Measurements from ENCODE around the gene TMEM179.

The TMEM179 gene

GRCh38 chr14:104596927-104597351 lies 7.6 kb downstream of the TMEM179 start:
- no peak overlapping the region for H3K27ac Mint-ChIP-seq
- ATAC-seq (no peak), DNase-seq (no peak)
- H3K27me3 Mint-ChIP-seq = peaks cover 19% of the 10 kb centered on the region
- no peak overlapping the region for H3K4me3 Mint-ChIP-seq
- no peaks in the 10 kb centered on the region for H3K9me3 Mint-ChIP-seq
- no peaks in the 10 kb centered on the region for H3K4me1 Mint-ChIP-seq

- Mint-ChIP-seq H3K4me1 (no peaks in the 10 kb centered on the region), H3K27me3 (peaks cover 17% of the 10 kb centered on the region), H3K27ac (no peak overlapping the region), H3K9me3 (no peaks in the 10 kb centered on the region), H3K4me3 (no peak overlapping the region)
- no peak for DNase-seq
- ATAC-seq = no peak
Observed at GRCh38 chr14:104596451-104596918, 8.1 kb downstream of the TMEM179 start.

GRCh38 chr14:104595911-104596450 lies 8.6 kb downstream of the TMEM179 start:
- Mint-ChIP-seq H3K27me3 (peaks cover 17% of the 10 kb centered on the region), H3K4me1 (no peaks in the 10 kb centered on the region), H3K27ac (no peak overlapping the region), H3K9me3 (no peaks in the 10 kb centered on the region), H3K4me3 (no peak overlapping the region)
- DNase-seq (no peak), ATAC-seq (no peak)

- no peaks in the 10 kb centered on the region for H3K4me1 Mint-ChIP-seq
- H3K4me3 Mint-ChIP-seq = no peak overlapping the region
- H3K27ac Mint-ChIP-seq = no peak overlapping the region
- ATAC-seq (no peak), DNase-seq (no peak)
- no peaks in the 10 kb centered on the region for H3K9me3 Mint-ChIP-seq
- H3K27me3 Mint-ChIP-seq = peaks cover 10% of the 10 kb centered on the region
Observed at GRCh38 chr14:104595116-104595675, 9.4 kb downstream of the TMEM179 start.

- H3K27me3 Mint-ChIP-seq = peaks cover 3% of the 10 kb centered on the region
- no peak for ATAC-seq
- H3K4me3 Mint-ChIP-seq = no peak overlapping the region
- no peaks in the 10 kb centered on the region for H3K9me3 Mint-ChIP-seq
- H3K4me1 Mint-ChIP-seq = no peaks in the 10 kb centered on the region
- DNase-seq = no peak
- H3K27ac Mint-ChIP-seq = no peak overlapping the region
Observed at GRCh38 chr14:104594310-104595046, 10.1 kb downstream of the TMEM179 start.

- DNase-seq (no peak), ATAC-seq (no peak)
- H3K4me3 Mint-ChIP-seq = no peak overlapping the region
- no peaks in the 10 kb centered on the region for H3K27me3 Mint-ChIP-seq
- H3K9me3 Mint-ChIP-seq = no peaks in the 10 kb centered on the region
- H3K27ac Mint-ChIP-seq = no peak overlapping the region
- no peaks in the 10 kb centered on the region for H3K4me1 Mint-ChIP-seq
Observed at GRCh38 chr14:104593710-104594136, 10.8 kb downstream of the TMEM179 start.

- no peaks in the 10 kb centered on the region for H3K4me1 Mint-ChIP-seq
- no peak overlapping the region for H3K4me3 Mint-ChIP-seq
- ATAC-seq (no peak), DNase-seq (no peak)
- no peaks in the 10 kb centered on the region for H3K27me3 Mint-ChIP-seq
- no peak overlapping the region for H3K27ac Mint-ChIP-seq
- H3K9me3 Mint-ChIP-seq = no peaks in the 10 kb centered on the region
Observed at GRCh38 chr14:104593241-104593701, 11.3 kb downstream of the TMEM179 start.

GRCh38 chr14:104592785-104593184 lies 11.8 kb downstream of the TMEM179 start:
- no peaks in the 10 kb centered on the region for H3K9me3 Mint-ChIP-seq
- no peaks in the 10 kb centered on the region for H3K27me3 Mint-ChIP-seq
- ATAC-seq (no peak), DNase-seq (no peak)
- no peak overlapping the region for H3K27ac Mint-ChIP-seq
- H3K4me3 Mint-ChIP-seq = no peak overlapping the region
- H3K4me1 Mint-ChIP-seq = no peaks in the 10 kb centered on the region

GRCh38 chr14:104592292-104592672 lies 12.3 kb downstream of the TMEM179 start:
- ATAC-seq = no peak
- H3K4me3 Mint-ChIP-seq = no peak overlapping the region
- no peak overlapping the region for H3K27ac Mint-ChIP-seq
- H3K27me3 Mint-ChIP-seq = no peaks in the 10 kb centered on the region
- no peaks in the 10 kb centered on the region for H3K4me1 Mint-ChIP-seq
- no peaks in the 10 kb centered on the region for H3K9me3 Mint-ChIP-seq
- DNase-seq = no peak

- DNase-seq = no peak
- H3K9me3 Mint-ChIP-seq = no peaks in the 10 kb centered on the region
- no peaks in the 10 kb centered on the region for H3K27me3 Mint-ChIP-seq
- no peaks in the 10 kb centered on the region for H3K4me1 Mint-ChIP-seq
- no peak for ATAC-seq
- H3K27ac Mint-ChIP-seq = no peak overlapping the region
- H3K4me3 Mint-ChIP-seq = no peak overlapping the region
Observed at GRCh38 chr14:104591506-104592291, 12.9 kb downstream of the TMEM179 start.

GRCh38 chr14:104591031-104591430 lies 13.5 kb downstream of the TMEM179 start:
- DNase-seq (no peak), ATAC-seq (no peak)
- no peaks in the 10 kb centered on the region for H3K4me1 Mint-ChIP-seq
- no peak overlapping the region for H3K27ac Mint-ChIP-seq
- H3K9me3 Mint-ChIP-seq = no peaks in the 10 kb centered on the region
- H3K27me3 Mint-ChIP-seq = no peaks in the 10 kb centered on the region
- H3K4me3 Mint-ChIP-seq = no peak overlapping the region

- DNase-seq (no peak), ATAC-seq (no peak)
- no peaks in the 10 kb centered on the region for H3K27me3 Mint-ChIP-seq
- H3K4me1 Mint-ChIP-seq = no peaks in the 10 kb centered on the region
- no peak overlapping the region for H3K4me3 Mint-ChIP-seq
- no peak overlapping the region for H3K27ac Mint-ChIP-seq
- H3K9me3 Mint-ChIP-seq = no peaks in the 10 kb centered on the region
Observed at GRCh38 chr14:104590240-104590965, 14.2 kb downstream of the TMEM179 start.

GRCh38 chr14:104589338-104590195 lies 15.0 kb downstream of the TMEM179 start:
- no peaks in the 10 kb centered on the region for H3K4me1 Mint-ChIP-seq
- ATAC-seq (no peak), DNase-seq (no peak)
- H3K4me3 Mint-ChIP-seq = no peak overlapping the region
- H3K27me3 Mint-ChIP-seq = no peaks in the 10 kb centered on the region
- no peak overlapping the region for H3K27ac Mint-ChIP-seq
- H3K9me3 Mint-ChIP-seq = no peaks in the 10 kb centered on the region

- no peak overlapping the region for H3K4me3 Mint-ChIP-seq
- H3K4me1 Mint-ChIP-seq = no peaks in the 10 kb centered on the region
- no peak for DNase-seq
- no peak for ATAC-seq
- H3K27ac Mint-ChIP-seq = no peak overlapping the region
- H3K9me3 Mint-ChIP-seq = no peaks in the 10 kb centered on the region
- no peaks in the 10 kb centered on the region for H3K27me3 Mint-ChIP-seq
Observed at GRCh38 chr14:104588066-104588857, 16.3 kb downstream of the TMEM179 start.
